H1 (cell line): ENCODE data around the gene PRKCD. TPM values are rescaled to one million over a fixed set of nuclear protein-coding genes. Genes with fewer than 3 reads are reported as not detected.
A peak's percentile ranks its signal among the peaks of the same experiment; 100 is the strongest.

Experiments
- CTCF ChIA-PET: fragments of 300-600 bp; sonication (Branson Sonifier 250); formaldehyde crosslinking; loops from one replicate; lab custom pipeline; 2021; ENCODE audit not compliant: partially characterized antibody; lab: Charles Lee
- POLR2A ChIA-PET: fragments of 300-600 bp; sonication (Branson Sonifier 250); formaldehyde crosslinking; loops from one replicate; lab custom pipeline; 2021; ENCODE audit warnings: inconsistent platforms; ENCODE audit not compliant: partially characterized antibody; lab: Charles Lee
- DNase-seq, 2 experiments: peaks; one replicate each; pipeline versions ENCODE4 v3.0.0 to v3.0.0-alpha.2; 2010 to 2022; ENCODE audit warnings: low spot score in 2 of 2, low read depth in 1 of 2, mixed read lengths in 1 of 2
- FAIRE-seq: peaks from 2 replicates; lab custom pipeline; 2011; peaks lifted over from hg19 to GRCh38; lab: Jason Lieb, UNC
- H2AFZ ChIP-seq: 2 replicates; pipeline ENCODE4 v1.8.1; 2012; ENCODE audit warnings: low read length, inconsistent platforms
- H2AK5ac ChIP-seq: 2 replicates; pipeline ENCODE4 v1.6.1; 2013; ENCODE audit warnings: low read depth, low read length
- H2BK120ac ChIP-seq: replicated peaks from 2 replicates; pipeline ENCODE3; 2013; ENCODE audit warnings: low read depth, low read length, inconsistent platforms
- H2BK12ac ChIP-seq: 2 replicates; pipeline ENCODE4 v1.6.1; 2013; ENCODE audit warnings: low read depth, low read length
- H2BK15ac ChIP-seq: 2 replicates; pipeline ENCODE4 v1.6.1; 2013; ENCODE audit warnings: low read length
- H2BK20ac ChIP-seq: 2 replicates; pipeline ENCODE4 v1.6.1; 2013; ENCODE audit warnings: low read length
- H2BK5ac ChIP-seq: 2 replicates; pipeline ENCODE4 v1.6.1; 2013; ENCODE audit warnings: low read depth, low read length
- H3K14ac ChIP-seq: 2 replicates; pipeline ENCODE4 v1.6.1; 2013; ENCODE audit warnings: inconsistent platforms; ENCODE audit not compliant: insufficient read length
- H3K18ac ChIP-seq: 2 replicates; pipeline ENCODE4 v1.6.1; 2013; ENCODE audit warnings: low read length; ENCODE audit errors: extremely low read depth
- H3K23ac ChIP-seq: 2 replicates; pipeline ENCODE4 v1.6.1; 2013; ENCODE audit warnings: inconsistent platforms; ENCODE audit not compliant: insufficient read length
- H3K23me2 ChIP-seq: 2 replicates; pipeline ENCODE4 v1.6.1; 2013; ENCODE audit warnings: low read depth, low read length
- H3K27ac ChIP-seq: 2 replicates; pipeline ENCODE4 v1.6.1; 2011; ENCODE audit warnings: low read depth, low read length, inconsistent platforms
- H3K27me3 ChIP-seq, 4 experiments: replicated peaks in 1 of 4; 1 replicate in 1 of 4; 2 replicates in 3 of 4; pipeline versions ENCODE4 v1.6.1 to v1.8.1; 2011 to 2013; ENCODE audit warnings: low read length in 3 of 4, mild to moderate bottlenecking in 3 of 4, inconsistent platforms in 2 of 4, mixed read lengths in 2 of 4, moderate library complexity in 1 of 4; ENCODE audit not compliant: control insufficient read depth in 3 of 4, insufficient read depth in 3 of 4; ENCODE audit errors: extremely low read depth in 1 of 4
- H3K36me3 ChIP-seq, 4 experiments: 2 replicates each; pipeline versions ENCODE4 v1.6.1 to v1.8.1; 2011 to 2013; ENCODE audit warnings: mild to moderate bottlenecking in 4 of 4, low read length in 3 of 4, moderate library complexity in 2 of 4, control low read depth in 1 of 4, inconsistent platforms in 1 of 4; ENCODE audit not compliant: insufficient read depth in 4 of 4, control insufficient read depth in 2 of 4
- H3K4ac ChIP-seq: replicated peaks from 2 replicates; pipeline ENCODE3; 2013; ENCODE audit warnings: low read length, low read depth, mixed read lengths, inconsistent platforms; ENCODE audit not compliant: insufficient read length
- H3K4me1 ChIP-seq, 4 experiments: replicated peaks in 1 of 4; 1 replicate in 1 of 4; 2 replicates in 3 of 4; pipeline versions ENCODE4 v1.6.1 to v1.8.1; 2011 to 2013; ENCODE audit warnings: low read length in 3 of 4, inconsistent platforms in 2 of 4, mixed read lengths in 1 of 4; ENCODE audit not compliant: insufficient read depth in 4 of 4, control insufficient read depth in 3 of 4
- H3K4me2 ChIP-seq, 2 experiments: 2 replicates each; pipeline versions ENCODE4 v1.6.1 to v1.8.1; 2011 to 2013; ENCODE audit warnings: low read depth in 2 of 2, low read length in 2 of 2, control low read depth in 1 of 2, inconsistent platforms in 1 of 2, mild to moderate bottlenecking in 1 of 2; ENCODE audit not compliant: insufficient read depth in 1 of 2
- H3K4me3 ChIP-seq, 4 experiments: fragments of 200-600, 300-600 bp in 1 of 4; sonication (generic), shearing (Covaris generic), sonication (Bioruptor Twin) in 1 of 4; 2 replicates each; pipeline versions ENCODE4 v1.5.1 to v1.8.1; 2011 to 2016; ENCODE audit warnings: low read length in 4 of 4, low read depth in 3 of 4, control low read depth in 2 of 4, inconsistent platforms in 2 of 4, mild to moderate bottlenecking in 2 of 4, mixed read lengths in 1 of 4, moderate library complexity in 1 of 4; ENCODE audit not compliant: insufficient read depth in 2 of 4; ENCODE audit errors: extremely low read depth in 1 of 4
- H3K56ac ChIP-seq: replicated peaks from 2 replicates; pipeline ENCODE3; 2013; ENCODE audit warnings: low read depth, mild to moderate bottlenecking, mixed read lengths, low read length, inconsistent platforms; ENCODE audit not compliant: insufficient read length
- H3K79me1 ChIP-seq: 2 replicates; pipeline ENCODE4 v1.6.1; 2013; ENCODE audit warnings: low read depth, low read length, control low read depth
- H3K79me2 ChIP-seq, 2 experiments: 2 replicates each; pipeline versions ENCODE4 v1.6.1 to v1.8.1; 2012 to 2013; ENCODE audit warnings: low read length in 2 of 2, mild to moderate bottlenecking in 2 of 2, inconsistent platforms in 1 of 2; ENCODE audit not compliant: insufficient read depth in 2 of 2, control insufficient read depth in 1 of 2
- H3K9ac ChIP-seq, 4 experiments: replicated peaks in 1 of 4; 1 replicate in 1 of 4; 2 replicates in 3 of 4; pipeline versions ENCODE4 v1.6.1 to v1.8.1; 2011 to 2013; ENCODE audit warnings: low read depth in 3 of 4, low read length in 3 of 4, control low read depth in 2 of 4, mild to moderate bottlenecking in 2 of 4, moderate library complexity in 2 of 4, inconsistent platforms in 1 of 4; ENCODE audit errors: extremely low read depth in 1 of 4
- H3K9me3 ChIP-seq, 2 experiments: 2 replicates each; pipeline versions ENCODE4 v1.6.1 to v1.8.1; 2012 to 2013; ENCODE audit warnings: mild to moderate bottlenecking in 2 of 2, moderate library complexity in 2 of 2, control low read depth in 1 of 2, inconsistent platforms in 1 of 2, low read depth in 1 of 2, low read length in 1 of 2, mixed read lengths in 1 of 2; ENCODE audit not compliant: insufficient read depth in 2 of 2
- H4K20me1 ChIP-seq, 2 experiments: replicated peaks in 1 of 2; 2 replicates each; pipeline versions ENCODE3 to v1.8.1; 2011 to 2013; ENCODE audit warnings: inconsistent platforms in 2 of 2, low read length in 2 of 2, mild to moderate bottlenecking in 1 of 2; ENCODE audit not compliant: insufficient read depth in 2 of 2, control insufficient read depth in 1 of 2
- H4K5ac ChIP-seq: 2 replicates; pipeline ENCODE4 v1.6.1; 2013; ENCODE audit warnings: low read length, low read depth, mixed read lengths, inconsistent platforms; ENCODE audit not compliant: insufficient read length
- H4K8ac ChIP-seq: 2 replicates; pipeline ENCODE4 v1.8.0; 2013; ENCODE audit warnings: mild to moderate bottlenecking, moderate library complexity, low read length, inconsistent platforms; ENCODE audit not compliant: insufficient read depth; ENCODE audit errors: extremely low read depth
- H4K91ac ChIP-seq: replicated peaks from 2 replicates; pipeline ENCODE3; 2013; ENCODE audit warnings: low read length, mixed read lengths, inconsistent platforms; ENCODE audit not compliant: insufficient read length
- BRCA1 ChIP-seq: IDR thresholded peaks from 2 replicates; pipeline ENCODE4 v1.6.1; 2012; ENCODE audit warnings: low read depth, low read length, improper control_type of control experiment
- HDAC2 ChIP-seq, 2 experiments: fragments of 300-600 bp in 1 of 2; sonication (generic) in 1 of 2; IDR thresholded peaks; 2 replicates each; pipeline ENCODE4 v1.6.1; 2011 to 2012; ENCODE audit warnings: low read depth in 2 of 2, low read length in 2 of 2, mild to moderate bottlenecking in 2 of 2, moderate library complexity in 2 of 2, borderline replicate concordance in 1 of 2, inconsistent platforms in 1 of 2
- KDM1A ChIP-seq: fragments of 200-600, 300-600 bp; sonication (generic); IDR thresholded peaks from 2 replicates; pipeline ENCODE4 v1.7.1; 2016; ENCODE audit warnings: mild to moderate bottlenecking, low read length, borderline replicate concordance
- NANOG ChIP-seq: IDR thresholded peaks from 2 replicates; pipeline ENCODE4 v1.6.1; 2011; ENCODE audit warnings: low read length, low read depth, mild to moderate bottlenecking, inconsistent platforms; ENCODE audit not compliant: insufficient read depth, poor library complexity, severe bottlenecking
- POLR2AphosphoS5 ChIP-seq: IDR thresholded peaks from 2 replicates; pipeline ENCODE4 v1.6.1; 2011; ENCODE audit warnings: low read depth, low read length
- SP2 ChIP-seq: IDR thresholded peaks from 2 replicates; pipeline ENCODE4 v1.6.1; 2012; ENCODE audit warnings: mild to moderate bottlenecking, low read length, inconsistent platforms
- WGBS, 2 experiments: shearing (Covaris generic) in 1 of 2; methylation state at CpG; one replicate each; pipeline versions ENCODE4 v1.1.6 to v1.1.7; 2013 to 2015; ENCODE audit warnings: low lambda C conversion rate in 2 of 2, mixed read lengths in 2 of 2, inconsistent platforms in 1 of 2, low coverage in 1 of 2, missing lambda C conversion rate in 1 of 2; ENCODE audit not compliant: insufficient replicate concordance in 2 of 2, insufficient coverage in 1 of 2, insufficient read length in 1 of 2; ENCODE audit errors: extremely low coverage in 1 of 2, missing lambda C conversion rate in 1 of 2; 5-methylcytosine and 5-hydroxymethylcytosine counted together
- polyA plus RNA-seq, 7 experiments: library from polyadenylated mRNA; depleted of rRNA in 3 of 7; stranded (reverse) in 5 of 7; unstranded in 2 of 7; fragments of >200 nt in 5 of 7; fragments of 200-250 nt in 2 of 7; gene quantifications; 1 replicate in 5 of 7; 2 replicates in 1 of 7; 4 replicates in 1 of 7; pipeline versions ENCODE4 v1.2.1 to v1.2.3, GENCODE V29; 2011 to 2013; ENCODE audit warnings: missing spikeins in 2 of 7, mixed read lengths in 2 of 7
- total RNA-seq: library from RNA; stranded (reverse); fragmentation: NEBNext Ultra II Directional; extraction: Animal tissue kit (Norgen Biotek cat#: 25700); gene quantifications from 2 replicates; pipeline ENCODE4 v1.2.1, GENCODE V29; 2021

The PRKCD gene
- total and polyA plus RNA-seq, 2 of the 8 experiments (the other 6 are each of a cell fraction or from before 2014, with no cell fraction given): 22.6 to 23.9 TPM

DNA sequence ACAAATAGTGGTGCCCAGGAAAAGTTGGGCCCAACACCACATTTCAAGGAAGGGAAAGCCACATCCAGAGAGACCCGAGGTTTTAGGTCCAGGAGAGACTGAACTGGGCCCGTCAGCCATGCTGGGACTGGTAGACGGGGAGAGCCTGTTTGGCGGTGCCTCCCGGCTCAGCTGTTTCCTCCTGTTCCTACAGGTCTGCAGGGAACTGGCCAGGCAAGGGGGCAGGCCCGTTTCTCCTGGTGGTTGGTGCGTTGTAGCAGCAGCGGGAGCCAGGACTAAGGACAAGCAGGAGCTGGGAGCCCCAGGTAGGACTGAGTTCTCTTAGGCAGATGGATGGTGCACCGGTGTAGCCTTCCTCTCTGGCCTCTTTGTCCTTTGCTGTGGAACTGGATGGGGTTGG lies 3.9 kb downstream of the PRKCD start:
- Histone ChIP-seq H3K27me3 (peaks cover 0 to 6% (median 2%) of the 10 kb centered on the region in 4 experiments; a peak in 3 of 7 replicates), H3K9ac (no peak overlapping the region), H2AK5ac (no peak overlapping the region), H2BK15ac (no peak overlapping the region), H4K8ac (no peak overlapping the region; the same call in 1 of the 2 replicates), H3K56ac (no peak overlapping the region), H3K23ac (no peak overlapping the region), H2BK5ac (no peak overlapping the region), H3K23me2 (peaks cover 11% of the 10 kb centered on the region), H3K9me3 (no peaks in the 10 kb centered on the region), H2BK20ac (0 out of 2 replicates have a peak overlapping the region, but pooled peaks have one; percentile 37), H3K18ac (no peak overlapping the region), H3K4me3 (no peak overlapping the region), H3K79me1 (peaks cover 18% of the 10 kb centered on the region), H4K20me1 (peaks cover 6 to 19% of the 10 kb centered on the region in 2 experiments), H3K27ac (no peak overlapping the region), H2AFZ (no peak overlapping the region), H3K79me2 (peaks cover 0 to 9% of the 10 kb centered on the region in 2 experiments; a peak in 1 of 4 replicates), H3K14ac (no peak overlapping the region), H2BK120ac (no peak overlapping the region), H4K5ac (no peak overlapping the region), H3K36me3 (no peaks in the 10 kb centered on the region), H3K4me1 (peaks cover 3 to 38% (median 21%) of the 10 kb centered on the region in 4 experiments), H3K4me2 (no peak overlapping the region), H2BK12ac (no peak overlapping the region), H3K4ac (no peak overlapping the region), H4K91ac (no peak overlapping the region)
- FAIRE-seq (no peak), DNase-seq (no peak)
- WGBS, 2 experiments: 73% methylated on average over 9 of the region's 9 CpGs; no CpG with 5 or more reads in 1 of the 2 experiments
- CTCF ChIA-PET: interaction anchor here (1.0 to 4.5 kb wide), 11 partner anchors 9 to 55 kb away, joined by 3 to 31 read pairs (median 4); no protein-coding TSS in a partner anchor
- POLR2A ChIA-PET: interaction anchor here (0.6 to 1.4 kb wide), 4 partner anchors 8 to 622 kb away, joined by 3 to 6 read pairs (median 3); no protein-coding TSS in a partner anchor
- no peak for TF ChIP-seq HDAC2 (IDR thresholded peaks at IDR 0.05; ENCODE audit: borderline replicate concordance in 1 of 2, low read depth in 2 of 2, low read length in 2 of 2)
- TF ChIP-seq NANOG: no peak
- TF ChIP-seq POLR2AphosphoS5: no peak
- no peak for TF ChIP-seq BRCA1
- no peak for TF ChIP-seq KDM1A
- no peak for TF ChIP-seq SP2
